Stimulated activated CD4-positive, alpha-beta T cell treated with anti-CD3 and anti-CD28 coated beads, TNF-alpha, amount 100 ng/mL, for 1 hour (primary cell): ENCODE results near the gene NRXN3.

Experiments used
- DNase-seq, 3 donors: peaks; one replicate each; pipeline ENCODE4 v3.0.0-alpha.2; 2020; ENCODE audit warnings: low read depth in 3 of 3, low spot score in 1 of 3

NRXN3 gene

DNA sequence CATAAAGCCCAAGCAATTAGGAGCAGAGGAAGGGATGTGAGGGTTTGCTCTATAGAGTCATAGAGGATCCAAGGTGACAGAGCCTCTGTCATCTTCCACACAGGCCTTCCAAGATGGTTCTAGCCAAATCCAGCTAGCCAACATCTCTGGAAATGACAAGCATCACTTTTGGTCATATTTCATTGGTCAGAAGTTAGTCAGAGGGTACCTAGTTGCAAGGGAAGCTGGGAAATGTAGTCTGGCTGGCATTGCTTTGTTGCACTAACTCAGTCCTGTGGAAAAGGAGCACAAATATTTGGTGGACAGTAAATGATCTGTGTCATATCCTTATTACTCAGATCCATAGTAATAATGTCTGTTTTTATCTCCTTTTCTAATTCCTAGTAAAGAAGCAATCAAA is 715.7 kb downstream of the NRXN3 start:
- DNase-seq = no peak

- DNase-seq = no peak
These were observed 727.3 kb downstream of the NRXN3 start for GRCh38 chr14:78897443-78897842.

GRCh38 chr14:78902010-78902623 is 731.9 kb downstream of the NRXN3 start:
- no peak for DNase-seq

DNA sequence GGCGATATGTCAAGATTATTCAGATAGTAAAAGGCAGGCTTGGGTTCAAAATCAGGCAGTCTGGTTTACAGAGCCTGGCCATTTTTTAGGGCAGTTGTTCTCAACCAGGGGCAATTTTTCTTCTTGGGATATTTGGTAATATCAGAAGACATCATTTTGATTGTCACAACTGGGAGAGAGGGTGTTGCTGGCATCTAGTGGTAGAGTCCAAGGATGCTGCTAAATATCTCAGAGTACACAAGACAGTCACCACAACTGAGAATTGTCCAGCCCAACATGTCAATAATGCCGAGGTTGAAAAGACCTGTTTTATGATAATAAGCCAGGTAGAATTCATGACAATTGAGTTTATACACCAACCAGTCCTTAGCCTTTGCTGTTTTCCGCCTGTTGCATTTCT is 733.9 kb downstream of the NRXN3 start:
- DNase-seq = no peak

DNA sequence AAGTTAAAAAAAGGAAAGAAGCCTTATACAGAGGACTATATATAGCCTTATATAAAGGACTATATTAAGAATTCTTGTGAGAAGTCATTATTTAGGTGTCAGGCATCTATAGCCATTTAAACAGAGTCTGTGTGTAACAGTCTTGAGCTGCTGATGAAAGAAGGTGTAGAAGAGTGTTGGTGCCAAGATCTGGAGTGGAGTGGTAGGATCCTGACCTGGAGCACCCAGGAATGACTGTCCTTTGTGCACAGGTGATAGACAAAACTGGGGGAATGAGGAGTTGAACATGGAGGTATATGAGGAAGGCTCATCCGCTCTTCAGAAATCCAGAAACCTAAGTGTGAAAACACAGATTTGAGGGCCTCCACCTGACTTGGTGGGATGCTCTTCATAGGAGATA is 747.3 kb downstream of the NRXN3 start:
- DNase-seq = no peak

- no peak for DNase-seq
These were observed 751.7 kb downstream of the NRXN3 start for GRCh38 chr14:78921856-78922255.

DNA sequence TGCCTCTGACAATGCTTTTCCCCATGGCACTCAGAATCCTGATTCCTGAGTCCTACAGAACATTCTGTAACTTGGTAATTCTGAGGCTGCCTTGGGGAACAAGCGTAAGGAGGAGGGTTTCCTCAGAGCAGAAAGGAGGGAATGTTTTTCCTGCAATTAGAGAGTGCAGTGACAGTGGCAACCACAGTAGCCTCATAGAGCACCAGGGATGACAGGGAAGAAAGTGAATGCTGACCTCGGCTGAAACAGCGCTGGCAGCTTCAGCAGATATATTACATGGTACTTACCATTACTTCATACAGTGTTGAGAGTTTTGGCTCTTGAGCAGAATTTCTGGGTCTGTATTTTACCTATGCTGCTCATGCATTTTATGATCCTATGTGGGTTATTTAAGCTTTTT is 757.1 kb downstream of the NRXN3 start:
- DNase-seq = no peak

DNA sequence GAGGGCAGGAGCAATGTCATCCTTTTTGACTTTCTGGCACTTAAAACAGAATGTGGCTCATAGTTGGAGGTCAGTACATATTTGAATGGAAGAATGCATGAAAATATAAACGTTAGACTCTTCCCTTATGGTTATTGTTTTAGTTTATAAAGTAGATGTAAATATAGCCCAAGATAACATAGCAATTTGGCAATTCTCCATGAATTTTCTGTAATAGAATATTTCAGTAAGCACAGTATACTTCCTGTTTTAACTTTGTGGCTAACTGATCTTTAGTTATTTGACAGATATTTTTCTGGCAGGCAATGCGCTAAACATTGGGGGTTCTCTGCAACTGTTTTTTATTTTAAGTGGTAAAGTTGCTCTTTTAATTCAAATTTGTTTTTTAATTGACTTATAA is 763.0 kb downstream of the NRXN3 start:
- DNase-seq = no peak

DNA sequence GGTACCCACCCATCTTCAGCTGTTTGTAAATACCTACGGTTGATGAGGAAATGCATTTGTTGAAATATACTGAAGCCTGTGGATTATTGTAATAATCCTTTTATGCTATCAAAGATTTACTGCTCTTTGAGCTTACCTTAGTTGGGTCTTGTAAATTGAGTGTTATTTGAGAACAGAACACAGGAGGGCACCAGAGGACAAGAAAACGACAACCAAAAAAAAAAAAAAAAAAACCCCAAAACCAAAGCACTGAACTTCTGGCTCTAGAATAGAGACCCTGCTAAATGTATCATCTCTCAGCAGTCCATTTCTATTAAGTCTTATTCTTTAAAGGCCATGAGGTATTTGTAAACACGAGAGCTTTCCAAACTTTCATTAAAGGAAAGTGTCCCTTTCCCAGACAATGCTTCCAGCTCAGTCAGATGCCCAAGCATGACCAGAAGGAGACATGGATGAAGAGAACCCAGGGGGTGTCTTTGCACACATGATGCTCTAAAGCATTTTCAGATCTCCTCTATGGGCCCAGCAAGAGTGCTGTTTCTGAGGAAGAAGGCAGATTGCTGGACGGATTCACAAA is 763.9 kb downstream of the NRXN3 start:
- no peak for DNase-seq

GRCh38 chr14:78946949-78947348 is 776.8 kb downstream of the NRXN3 start:
- no peak for DNase-seq

DNA sequence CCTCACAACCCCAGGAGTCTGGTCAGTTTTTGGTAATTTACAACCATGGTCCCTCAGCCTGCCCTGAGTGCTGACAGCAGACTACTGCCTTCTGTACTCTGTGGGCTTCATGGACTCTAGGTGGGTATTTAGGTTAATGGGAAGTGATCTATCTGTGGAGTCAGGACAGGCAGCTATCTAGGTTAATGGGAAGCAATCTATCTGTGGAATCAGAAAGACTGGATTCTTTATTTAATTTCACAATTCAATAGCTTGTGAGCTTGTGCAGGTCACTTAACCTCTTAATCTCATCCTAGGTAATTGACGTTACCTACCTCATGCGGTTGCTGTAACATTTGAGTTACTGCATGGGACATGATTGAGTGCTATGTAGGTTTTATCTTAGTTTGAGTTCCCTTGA is 777.5 kb downstream of the NRXN3 start:
- no peak for DNase-seq

- DNase-seq = no peak
These were observed 780.5 kb downstream of the NRXN3 start for GRCh38 chr14:78950649-78951048.

DNA sequence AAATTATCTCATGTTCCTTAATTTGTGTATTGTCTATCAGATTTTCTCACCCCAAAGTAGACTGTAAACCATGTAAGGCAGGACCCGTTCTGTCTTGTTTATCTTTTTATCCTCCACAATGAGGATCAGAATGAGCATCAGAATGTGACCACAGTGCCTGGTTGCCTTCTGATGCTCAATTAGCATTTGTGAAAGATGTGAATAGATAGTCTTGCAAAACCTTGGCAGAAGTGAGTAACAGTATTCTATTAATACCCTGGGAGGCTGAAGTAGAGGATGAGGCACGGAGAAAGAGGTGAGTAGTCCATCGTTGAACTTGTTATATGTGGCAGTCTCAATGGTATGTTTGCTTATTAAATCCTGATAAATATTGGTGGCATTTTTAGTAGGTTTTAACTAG is 781.4 kb downstream of the NRXN3 start:
- no peak for DNase-seq

- DNase-seq = peak in 1 of 3 donors; percentile 18
These were observed 789.6 kb downstream of the NRXN3 start for GRCh38 chr14:78959674-78960264.

GRCh38 chr14:78967111-78967809 is 797.1 kb downstream of the NRXN3 start:
- DNase-seq = no peak

- DNase-seq = no peak
These were observed 798.1 kb downstream of the NRXN3 start for GRCh38 chr14:78968265-78968664.

DNA sequence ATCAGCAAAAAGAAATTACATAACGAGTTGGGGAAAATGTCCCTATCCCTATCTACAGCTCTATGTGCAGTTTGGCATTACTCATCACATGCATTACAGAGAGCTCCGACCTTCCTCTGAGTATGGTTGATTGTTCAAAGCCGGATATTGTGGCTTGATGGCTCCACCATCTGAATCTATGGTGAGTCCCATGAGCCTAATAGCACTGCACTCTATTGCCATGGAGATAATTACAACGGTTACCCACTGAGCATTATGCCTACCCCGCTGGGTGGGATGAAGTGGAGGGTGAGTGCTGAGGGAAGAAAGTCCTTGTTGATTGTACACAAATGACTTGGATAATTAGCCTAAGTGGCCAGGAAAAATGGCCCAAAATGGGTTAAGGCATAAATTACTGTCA is 800.5 kb downstream of the NRXN3 start:
- no peak for DNase-seq

- no peak for DNase-seq
These were observed 802.3 kb downstream of the NRXN3 start for GRCh38 chr14:78972440-78972839.

- no peak for DNase-seq
These were observed 804.5 kb downstream of the NRXN3 start for GRCh38 chr14:78974691-78975090.

DNA sequence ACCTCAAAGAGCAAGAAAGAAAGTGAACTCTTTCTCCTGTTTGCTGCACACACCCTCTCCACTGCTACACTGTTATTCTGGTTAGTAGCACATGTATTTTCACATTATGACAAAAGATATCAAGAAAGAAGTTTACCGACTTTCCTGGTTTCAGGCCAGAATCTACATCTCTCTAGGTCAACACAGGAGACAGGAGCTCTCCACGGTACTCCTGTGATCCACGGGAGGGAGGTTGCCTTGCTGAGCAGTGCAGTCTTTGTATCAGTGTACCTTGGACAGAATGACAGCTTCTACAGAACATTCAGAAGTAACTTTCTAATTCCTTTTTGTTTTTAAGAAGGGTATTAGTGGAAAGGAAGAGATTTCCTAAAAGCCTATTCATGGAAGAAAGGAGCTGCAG is 805.6 kb downstream of the NRXN3 start:
- no peak for DNase-seq

GRCh38 chr14:78978896-78979295 is 808.7 kb downstream of the NRXN3 start:
- DNase-seq = no peak

GRCh38 chr14:78982551-78982950 is 812.4 kb downstream of the NRXN3 start:
- DNase-seq = no peak
